ENCODE results near the gene RXRA.

Gene RXRA

DNA sequence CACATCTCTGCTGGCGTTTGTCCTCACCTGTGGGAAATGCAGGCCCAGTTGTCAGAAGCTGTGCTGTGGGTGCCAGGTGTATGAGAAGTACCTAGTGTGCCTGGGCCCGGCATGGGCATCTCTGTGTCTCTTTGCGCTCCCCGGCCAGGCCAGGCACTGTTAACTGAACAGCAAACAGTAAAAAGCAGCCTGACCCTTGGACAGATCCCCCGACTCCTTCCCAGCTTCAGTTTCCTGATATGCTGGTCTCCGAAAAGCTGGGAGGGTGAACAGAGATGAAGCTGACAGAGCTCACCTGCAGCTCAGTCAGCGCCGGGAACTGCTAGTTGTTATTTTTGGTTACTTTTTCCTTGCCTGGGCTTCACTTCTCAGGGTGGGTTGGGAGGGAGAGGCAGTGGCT, 28.9 kb downstream of the RXRA start:
- DNase-seq (ENCODE audit: low read depth), result no peak

DNA sequence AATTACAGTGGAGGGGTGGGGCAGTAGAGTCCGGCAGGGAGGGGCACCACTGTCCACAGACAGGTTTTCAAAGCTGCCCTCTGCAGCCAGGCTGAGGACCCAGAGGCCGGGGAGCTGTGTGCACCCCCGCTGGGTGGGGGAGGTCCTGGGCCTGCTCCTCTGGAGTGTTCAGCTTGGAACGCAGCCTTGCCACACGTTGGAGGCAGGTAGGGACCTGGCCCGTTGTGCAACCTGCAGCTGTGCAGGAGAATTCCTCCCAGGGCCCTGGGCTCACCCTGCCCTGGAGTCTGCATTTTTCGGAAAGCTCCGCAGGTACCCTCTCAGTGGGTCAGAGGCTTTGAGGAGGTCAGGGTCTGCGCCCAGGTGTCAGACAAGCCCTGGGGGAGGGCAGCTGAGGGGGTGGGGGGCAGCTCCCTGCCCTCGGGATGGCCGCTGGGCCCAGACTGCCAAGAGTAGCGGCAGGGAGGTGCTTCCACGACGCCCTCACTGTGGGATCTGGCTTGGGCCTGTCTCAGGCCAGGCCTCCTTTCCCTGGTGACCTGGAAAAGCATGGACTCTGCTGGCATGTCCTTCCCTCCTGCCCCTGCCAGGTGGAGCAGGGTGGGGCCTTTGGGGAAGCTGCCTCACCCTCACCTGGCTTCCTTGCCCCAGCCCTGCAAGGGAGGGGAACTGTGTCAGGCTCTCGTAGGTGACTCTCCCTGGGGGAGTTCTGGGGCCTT, 29.5 kb downstream of the RXRA start:
- DNase-seq (ENCODE audit: low read depth), result no peak

- no peak for DNase-seq (ENCODE audit: low read depth)
Measured at GRCh38 chr9:134356496-134357470, 30.5 kb downstream of the RXRA start.

- DNase-seq (ENCODE audit: low read depth), result no peak
Measured at GRCh38 chr9:134357631-134358025, 31.4 kb downstream of the RXRA start.

DNA sequence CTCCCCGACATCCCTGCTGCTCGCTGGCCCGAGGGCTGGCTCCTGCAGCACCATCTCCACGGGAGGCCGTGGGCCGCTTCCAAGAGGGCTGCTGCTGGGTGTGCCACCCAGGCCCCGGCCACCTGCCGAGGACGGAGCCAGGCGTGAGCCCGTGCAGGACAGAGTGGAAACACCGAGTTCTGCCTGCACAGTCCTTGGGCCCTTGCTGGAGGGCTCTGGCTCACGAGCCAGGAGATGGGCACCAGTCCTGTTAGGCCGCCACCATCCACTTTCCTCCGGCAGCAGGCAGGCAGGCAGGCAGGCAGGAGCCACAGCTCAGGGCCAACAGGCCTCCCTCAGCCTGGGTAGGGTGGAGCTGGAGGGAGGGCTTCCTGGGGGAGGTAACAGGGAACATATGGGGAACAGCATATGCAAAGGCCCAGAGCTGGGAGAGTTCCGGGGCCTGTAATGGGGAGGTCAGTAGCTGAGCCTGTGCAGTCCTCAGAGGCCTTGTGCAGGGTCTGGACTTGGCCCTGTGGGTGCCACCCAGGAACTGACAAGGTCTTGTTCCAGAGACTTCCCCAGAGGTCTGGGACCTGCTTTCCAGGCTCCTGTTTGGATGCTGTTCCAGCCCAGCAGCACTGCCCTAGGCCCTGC, 31.9 kb downstream of the RXRA start:
- DNase-seq (ENCODE audit: low read depth), result no peak

DNA sequence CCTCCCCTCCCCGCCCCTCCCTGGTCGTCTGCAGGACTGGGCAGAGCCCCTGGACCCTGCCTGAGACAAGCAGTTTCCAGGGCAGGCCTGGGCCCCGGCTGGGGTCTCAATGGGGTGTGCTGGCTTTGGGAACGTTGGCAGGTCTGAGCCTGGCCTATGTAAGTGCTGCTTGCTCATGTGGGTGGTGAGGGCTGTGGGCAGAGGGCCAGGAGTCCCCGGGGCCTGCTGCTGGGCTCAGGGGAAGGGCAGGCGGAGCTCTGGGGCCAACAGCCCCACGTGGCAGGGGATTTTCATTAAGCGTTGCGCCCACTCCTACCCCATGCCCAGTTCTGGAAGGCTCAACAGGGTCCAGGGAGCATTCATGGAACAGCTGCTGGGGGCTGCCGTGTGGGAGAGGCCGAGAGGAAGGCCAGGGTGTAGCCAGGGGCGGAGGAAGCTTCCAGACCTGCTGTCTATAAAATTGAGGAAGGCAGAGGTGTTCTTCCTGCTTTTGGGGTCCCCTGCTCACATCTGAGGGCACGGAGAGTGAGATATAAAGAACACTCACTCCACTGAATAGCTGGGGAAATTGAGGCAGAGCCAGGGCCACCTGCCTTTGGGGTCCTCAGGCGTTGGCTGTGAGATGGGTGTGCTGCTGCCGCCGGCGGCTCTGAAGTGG, 32.5 kb downstream of the RXRA start:
- no peak for DNase-seq (ENCODE audit: low read depth)

GRCh38 chr9:134359493-134360179, 33.4 kb downstream of the RXRA start:
- DNase-seq (ENCODE audit: low read depth), result no peak

- no peak for DNase-seq (ENCODE audit: low read depth)
Measured at GRCh38 chr9:134360180-134360759, 34.0 kb downstream of the RXRA start.

- DNase-seq (ENCODE audit: low read depth), result no peak
Measured at GRCh38 chr9:134360897-134361296, 34.6 kb downstream of the RXRA start.

DNA sequence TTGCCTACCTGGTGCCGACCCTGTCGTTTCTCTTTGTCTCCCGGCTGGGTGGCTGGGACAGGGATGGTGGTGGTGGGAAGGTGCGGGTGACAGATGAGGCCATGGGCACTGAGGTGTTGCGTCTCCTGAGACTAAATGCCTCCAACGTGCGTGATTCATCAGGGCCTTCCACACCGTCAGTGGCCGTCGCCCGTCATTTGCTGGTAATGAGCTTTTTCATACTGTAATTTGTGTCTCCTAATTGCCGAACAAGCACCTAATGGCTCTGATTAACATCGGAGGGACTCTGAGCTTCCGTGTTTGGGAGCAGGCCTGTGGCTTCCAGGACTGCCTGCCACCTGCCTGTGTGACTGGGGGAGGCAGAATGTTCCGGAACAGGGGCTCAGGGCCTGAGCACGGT, 35.2 kb downstream of the RXRA start:
- DNase-seq (ENCODE audit: low read depth), result no peak

DNA sequence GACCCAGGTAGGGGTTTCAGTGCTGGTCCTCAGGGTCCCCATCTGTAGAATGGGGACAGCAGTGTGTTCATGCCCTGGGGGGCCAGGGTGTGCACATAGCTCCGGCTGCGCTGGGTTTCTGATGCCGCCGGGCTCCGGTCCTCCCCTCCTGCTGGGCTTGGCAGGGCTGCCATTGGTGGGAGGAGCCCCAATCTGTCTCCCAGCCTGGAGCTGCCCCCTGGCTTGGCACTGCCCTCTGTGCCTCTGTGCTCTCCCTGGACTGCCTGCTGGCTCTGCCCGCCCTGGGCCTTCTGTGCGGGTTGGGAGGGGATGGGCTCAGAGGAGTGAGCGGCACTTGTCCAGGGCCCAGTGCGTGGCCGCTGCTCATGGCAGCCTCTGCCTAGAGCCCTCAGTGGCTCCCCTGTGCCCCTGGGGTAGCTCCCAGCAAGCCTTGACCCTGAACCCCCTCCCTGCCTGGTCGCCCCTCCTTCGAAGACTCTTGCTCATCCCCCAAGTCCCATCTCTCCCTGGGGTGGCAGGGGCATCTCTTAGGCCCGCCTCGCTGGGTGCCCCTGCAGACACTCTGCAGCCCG, 35.7 kb downstream of the RXRA start:
- no peak for DNase-seq (ENCODE audit: low read depth)

DNA sequence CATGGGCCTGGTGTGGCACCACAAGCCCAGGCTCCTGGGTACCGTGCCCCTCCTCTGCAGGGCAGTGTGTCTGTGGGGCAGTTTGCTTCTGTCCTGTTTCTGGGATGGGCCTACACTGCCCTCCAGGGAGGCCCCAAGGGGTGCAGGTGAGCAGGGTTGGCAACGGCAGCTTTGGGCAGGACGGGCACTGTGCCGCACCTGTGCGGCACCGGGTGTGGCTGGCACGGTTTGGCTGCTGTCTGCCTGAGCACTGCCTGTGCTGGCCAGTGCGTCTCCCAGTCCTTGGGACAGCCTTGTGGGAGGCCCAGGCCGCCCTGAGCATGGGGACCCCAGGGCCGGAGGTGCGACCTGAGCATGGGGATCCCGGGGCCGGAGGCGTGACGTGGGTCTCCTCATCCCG, 37.2 kb downstream of the RXRA start:
- DNase-seq (ENCODE audit: low read depth), result no peak

DNA sequence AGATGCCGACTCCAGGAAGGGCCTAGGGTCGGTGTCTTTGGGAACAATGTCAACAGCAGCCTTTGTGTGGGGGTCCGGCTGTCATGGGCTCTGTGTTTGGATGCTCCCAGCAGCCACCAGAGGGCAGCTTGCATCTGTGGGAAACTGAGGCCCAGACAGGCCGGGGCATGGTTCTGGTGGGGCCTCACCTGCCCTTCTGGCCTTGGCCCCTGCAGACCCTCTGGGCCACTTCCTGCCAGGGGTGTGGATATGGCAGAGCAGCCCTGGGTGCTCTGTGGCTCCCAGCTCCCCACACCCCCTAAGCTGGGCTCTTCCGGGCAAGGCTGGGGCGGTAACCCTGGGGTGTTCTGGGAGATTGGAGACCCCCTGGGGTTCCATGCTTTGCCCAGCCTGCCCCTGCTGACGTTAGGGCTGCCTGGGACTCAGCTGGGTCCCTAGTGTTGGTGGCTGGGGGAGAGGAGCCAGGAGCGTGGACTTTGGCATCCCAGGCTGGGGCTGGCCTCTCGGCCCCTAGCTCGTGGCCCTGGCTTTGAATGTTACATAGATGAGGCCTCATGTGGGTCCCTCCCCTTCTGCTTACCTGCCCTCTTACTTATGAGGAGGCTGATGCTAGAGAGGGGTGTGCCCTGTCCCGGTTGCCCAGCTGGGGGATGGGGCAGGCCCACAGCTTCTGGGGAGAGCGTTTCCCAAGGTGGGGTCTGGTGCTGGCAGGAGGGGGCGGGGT, 38.3 kb downstream of the RXRA start:
- no peak for DNase-seq (ENCODE audit: low read depth)

- no peak for DNase-seq (ENCODE audit: low read depth)
Measured at GRCh38 chr9:134365115-134365596, 38.9 kb downstream of the RXRA start.

DNA sequence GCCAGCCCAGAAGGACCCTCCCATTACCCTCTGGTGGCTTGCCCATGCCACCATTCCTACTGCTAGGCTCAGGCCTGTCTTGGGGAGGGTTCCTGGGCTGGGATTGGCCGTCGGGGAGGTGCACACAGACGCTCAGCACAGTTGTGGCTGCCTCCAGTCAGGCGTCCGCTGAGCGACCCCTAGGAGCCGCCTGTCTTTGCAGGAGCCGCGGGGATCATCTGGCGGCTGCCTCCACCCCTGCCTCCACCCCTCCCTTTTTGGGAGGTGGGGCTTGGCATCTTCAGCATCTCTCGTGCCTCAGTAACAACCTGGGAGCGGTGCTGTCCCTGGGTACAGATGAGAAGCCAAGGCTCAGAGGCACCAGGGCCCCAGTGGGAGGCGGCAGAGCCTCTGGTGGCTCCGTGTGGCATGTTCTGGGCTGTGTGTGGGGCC, 39.6 kb downstream of the RXRA start:
- peak; percentile 49 for DNase-seq (ENCODE audit: low read depth)

GRCh38 chr9:134366223-134367031, 40.2 kb downstream of the RXRA start:
- peak; percentile 75 for DNase-seq (ENCODE audit: low read depth)

DNA sequence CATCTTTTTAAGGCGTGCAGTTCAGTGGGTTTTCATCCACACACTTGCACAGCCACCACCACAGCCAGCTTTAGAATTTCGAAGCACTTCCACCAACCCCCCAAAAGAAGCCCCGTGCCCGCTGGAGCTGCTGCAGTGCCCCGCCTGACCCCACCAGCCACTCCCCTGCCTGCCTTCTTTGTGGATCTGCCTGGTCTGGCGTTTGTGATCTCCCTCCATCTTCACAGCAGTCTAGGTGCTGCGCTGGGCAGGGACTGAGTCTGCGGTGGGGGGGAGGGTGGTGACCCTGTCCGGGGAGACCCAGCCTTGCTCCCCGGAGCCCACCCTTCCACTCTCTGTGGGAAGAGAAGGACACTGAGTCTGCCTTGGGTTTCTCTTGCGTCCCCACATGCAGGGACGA, 40.8 kb downstream of the RXRA start:
- DNase-seq (ENCODE audit: low read depth), result no peak

DNA sequence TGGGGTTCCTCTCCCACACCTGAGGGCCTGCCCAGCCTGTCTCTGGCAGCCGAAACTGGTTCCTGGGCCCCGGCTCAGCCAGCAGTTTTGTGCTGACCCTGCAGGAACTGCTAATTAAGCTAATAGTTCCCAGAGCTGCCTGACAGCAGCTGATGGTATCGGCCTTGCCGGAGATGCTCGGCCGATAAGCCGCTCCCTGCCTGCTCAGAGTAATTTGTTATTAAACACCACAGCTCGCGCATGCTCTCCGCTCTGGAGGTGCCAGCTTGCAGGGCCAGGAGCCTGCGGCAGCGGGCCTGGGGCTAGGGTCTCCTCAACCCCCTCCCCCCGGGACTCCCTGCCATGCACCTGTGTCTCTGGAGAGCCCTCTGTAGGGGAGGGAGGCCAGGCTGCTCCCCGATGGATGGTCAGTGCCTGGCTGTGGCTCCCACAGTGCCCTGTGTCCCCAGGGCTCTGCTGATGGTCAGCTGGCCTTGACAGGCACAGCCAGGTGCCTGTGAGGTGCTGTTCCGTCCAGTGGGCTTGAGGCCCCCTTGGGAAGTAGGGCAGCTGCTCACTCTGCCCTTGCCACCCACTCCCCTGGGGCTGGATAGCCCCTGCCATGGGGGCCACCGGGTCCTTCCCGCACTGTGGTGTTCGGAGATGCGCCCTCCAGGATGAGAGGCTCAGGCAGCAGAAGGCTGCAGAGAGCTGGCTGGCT, 41.7 kb downstream of the RXRA start:
- no peak for DNase-seq (ENCODE audit: low read depth)

- DNase-seq (ENCODE audit: low read depth), result no peak
Measured at GRCh38 chr9:134368571-134368970, 42.3 kb downstream of the RXRA start.

Data from GM04503 (cell line).